MG63 (cell line): ENCODE data around the gene SOBP. TPM values are rescaled to one million over a fixed set of nuclear protein-coding genes. Genes with fewer than 3 reads are reported as not detected.

Source experiments
- DNase-seq: peaks from one replicate; pipeline ENCODE4 v3.0.0-alpha.2; 2020
- H3K27me3 ChIP-seq: fragments of 250-450 bp; sonication (Bioruptor Pico); 2 replicates; pipeline ENCODE4 v1.5.1; 2020; ENCODE audit warnings: mild to moderate bottlenecking, moderate library complexity
- H3K36me3 ChIP-seq: fragments of 250-450 bp; sonication (Bioruptor Pico); 2 replicates; pipeline ENCODE4 v1.5.1; 2020; ENCODE audit warnings: mild to moderate bottlenecking, moderate library complexity
- H3K4me3 ChIP-seq: fragments of 250-450 bp; sonication (Bioruptor Pico); 2 replicates; pipeline ENCODE4 v1.5.1; 2020; ENCODE audit warnings: mild to moderate bottlenecking, moderate library complexity
- H3K9me3 ChIP-seq: fragments of 250-450 bp; sonication (Bioruptor Pico); 2 replicates; pipeline ENCODE4 v1.5.1; 2020; ENCODE audit warnings: mild to moderate bottlenecking, moderate library complexity
- total RNA-seq: library from RNA; depleted of rRNA; stranded (reverse); fragments of >200 nt; shearing (Covaris generic); gene quantifications from 2 replicates; pipeline ENCODE4 v1.2.3, GENCODE V29; 2014; ENCODE audit warnings: low replicate concordance

SOBP gene
- total RNA-seq, 1 experiment from 2014 or later = 0.69 TPM

- H3K27me3 ChIP-seq = no peaks in the 10 kb centered on the region
- H3K9me3 ChIP-seq = no peaks in the 10 kb centered on the region
- H3K4me3 ChIP-seq = no peak overlapping the region
- H3K36me3 ChIP-seq = no peaks in the 10 kb centered on the region
- peak; percentile 25 for DNase-seq
These were observed 189.5 kb downstream of the SOBP start for GRCh38 chr6:107679457-107679856.

GRCh38 chr6:107682721-107683120, 192.8 kb downstream of the SOBP start:
- H3K9me3 ChIP-seq = no peaks in the 10 kb centered on the region
- no peaks in the 10 kb centered on the region for H3K27me3 ChIP-seq
- no peak overlapping the region for H3K4me3 ChIP-seq

GRCh38 chr6:107683183-107683582, 193.3 kb downstream of the SOBP start:
- no peaks in the 10 kb centered on the region for H3K27me3 ChIP-seq
- no peaks in the 10 kb centered on the region for H3K9me3 ChIP-seq
- H3K36me3 ChIP-seq = no peaks in the 10 kb centered on the region
- no peak overlapping the region for H3K4me3 ChIP-seq
- DNase-seq = no peak

More at GRCh38 chr6:107682721-107683120, 192.8 kb downstream of the SOBP start:
- DNase-seq = no peak
- no peaks in the 10 kb centered on the region for H3K36me3 ChIP-seq

- no peak for DNase-seq
- H3K9me3 ChIP-seq = no peaks in the 10 kb centered on the region
- no peak overlapping the region for H3K4me3 ChIP-seq
- no peaks in the 10 kb centered on the region for H3K27me3 ChIP-seq
- no peaks in the 10 kb centered on the region for H3K36me3 ChIP-seq
These were observed 195.1 kb downstream of the SOBP start for GRCh38 chr6:107684996-107685395.

GRCh38 chr6:107689190-107689589, 199.3 kb downstream of the SOBP start:
- no peak for DNase-seq
- H3K36me3 ChIP-seq = no peaks in the 10 kb centered on the region
- H3K27me3 ChIP-seq = no peaks in the 10 kb centered on the region
- no peaks in the 10 kb centered on the region for H3K9me3 ChIP-seq
- H3K4me3 ChIP-seq = no peak overlapping the region

- H3K4me3 ChIP-seq = no peak overlapping the region
- H3K27me3 ChIP-seq = no peaks in the 10 kb centered on the region
- H3K36me3 ChIP-seq = no peaks in the 10 kb centered on the region
- H3K9me3 ChIP-seq = no peaks in the 10 kb centered on the region
- DNase-seq = no peak
These were observed 200.2 kb downstream of the SOBP start for GRCh38 chr6:107689951-107690642.

GRCh38 chr6:107690643-107691061, 200.7 kb downstream of the SOBP start:
- Histone ChIP-seq H3K9me3 (no peaks in the 10 kb centered on the region), H3K4me3 (no peak overlapping the region)

GRCh38 chr6:107691062-107691751, 201.3 kb downstream of the SOBP start:
- Histone ChIP-seq H3K9me3 (no peaks in the 10 kb centered on the region), H3K36me3 (no peaks in the 10 kb centered on the region), H3K4me3 (no peak overlapping the region), H3K27me3 (no peaks in the 10 kb centered on the region)
- DNase-seq = no peak

More at GRCh38 chr6:107690643-107691061, 200.7 kb downstream of the SOBP start:
- no peaks in the 10 kb centered on the region for H3K27me3 ChIP-seq
- no peak for DNase-seq
- no peaks in the 10 kb centered on the region for H3K36me3 ChIP-seq

GRCh38 chr6:107692351-107692750, 202.4 kb downstream of the SOBP start:
- Histone ChIP-seq H3K9me3 (no peaks in the 10 kb centered on the region), H3K27me3 (no peaks in the 10 kb centered on the region), H3K36me3 (no peaks in the 10 kb centered on the region), H3K4me3 (no peak overlapping the region)
- no peak for DNase-seq

- no peak for DNase-seq
- H3K9me3 ChIP-seq = no peaks in the 10 kb centered on the region
- H3K27me3 ChIP-seq = no peaks in the 10 kb centered on the region
- H3K36me3 ChIP-seq = no peaks in the 10 kb centered on the region
- no peak overlapping the region for H3K4me3 ChIP-seq
These were observed 205.3 kb downstream of the SOBP start for GRCh38 chr6:107695061-107695720.

GRCh38 chr6:107697682-107698081, 207.8 kb downstream of the SOBP start:
- Histone ChIP-seq H3K36me3 (no peaks in the 10 kb centered on the region), H3K27me3 (no peaks in the 10 kb centered on the region), H3K4me3 (no peak overlapping the region), H3K9me3 (no peaks in the 10 kb centered on the region)
- no peak for DNase-seq

- no peaks in the 10 kb centered on the region for H3K9me3 ChIP-seq
- H3K27me3 ChIP-seq = no peaks in the 10 kb centered on the region
- DNase-seq = peak; percentile 64
- no peak overlapping the region for H3K4me3 ChIP-seq
- H3K36me3 ChIP-seq = no peaks in the 10 kb centered on the region
These were observed 208.2 kb downstream of the SOBP start for GRCh38 chr6:107698146-107698545.

- H3K27me3 ChIP-seq = no peaks in the 10 kb centered on the region
- no peak overlapping the region for H3K4me3 ChIP-seq
- no peak for DNase-seq
- no peaks in the 10 kb centered on the region for H3K36me3 ChIP-seq
- H3K9me3 ChIP-seq = no peaks in the 10 kb centered on the region
These were observed 209.3 kb downstream of the SOBP start for GRCh38 chr6:107699254-107699653.

- Histone ChIP-seq H3K9me3 (no peaks in the 10 kb centered on the region), H3K4me3 (no peak overlapping the region), H3K36me3 (no peaks in the 10 kb centered on the region), H3K27me3 (no peaks in the 10 kb centered on the region)
- no peak for DNase-seq
These were observed 209.9 kb downstream of the SOBP start for GRCh38 chr6:107699697-107700325.

- Histone ChIP-seq H3K9me3 (no peaks in the 10 kb centered on the region), H3K36me3 (no peaks in the 10 kb centered on the region), H3K4me3 (no peak overlapping the region), H3K27me3 (no peaks in the 10 kb centered on the region)
- no peak for DNase-seq
These were observed 213.7 kb downstream of the SOBP start for GRCh38 chr6:107703606-107704005.

GRCh38 chr6:107704347-107705013, 214.6 kb downstream of the SOBP start:
- Histone ChIP-seq H3K27me3 (no peaks in the 10 kb centered on the region), H3K9me3 (no peaks in the 10 kb centered on the region), H3K36me3 (no peaks in the 10 kb centered on the region), H3K4me3 (no peak overlapping the region)
- no peak for DNase-seq
